ENCODE data around the gene FITM1. TPM values are rescaled to one million over a fixed set of nuclear protein-coding genes. Genes with fewer than 3 reads are reported as not detected.

Gene FITM1
- total RNA-seq, 2 experiments from 2014 or later: 1.5 to 1.7 TPM

GRCh38 chr14:24132061-24132685 lies 1.7 kb downstream of the FITM1 start:
- no peaks in the 10 kb centered on the region for H3K27me3 Mint-ChIP-seq
- peaks cover 34% of the 10 kb centered on the region for H3K4me1 ChIP-seq (ENCODE audit: insufficient read depth, low read length)
- H3K36me3 Mint-ChIP-seq (ENCODE audit: low read depth): peaks cover 15% of the 10 kb centered on the region
- ATAC-seq (ENCODE audit: poor library complexity): no peak
- peak overlapping the region; percentile 59 for H3K4me3 Mint-ChIP-seq
- peak in 11 of 14 experiments; percentile 12 to 70 (median 43) for DNase-seq
- no peaks in the 10 kb centered on the region for H3K9me3 ChIP-seq (ENCODE audit: control insufficient read depth in 1 of 2, insufficient read depth in 1 of 2, low read length in 2 of 2)
- H3K4me1 Mint-ChIP-seq (ENCODE audit: low read depth): peaks cover 41% of the 10 kb centered on the region
- H3K27ac Mint-ChIP-seq: peak overlapping the region; percentile 91
- peak overlapping the region; percentile 13 for H3K4me3 ChIP-seq (ENCODE audit: low read length)
- POLR2A ChIA-PET: interaction anchor here (0.9 to 11.7 kb wide), 8 partner anchors 9 to 63 kb away, joined by 3 to 296 read pairs (median 8); partner anchors contain the start of genes DCAF11, EMC9, IRF9 and NRL
- peak overlapping the region; percentile 47 to 75 for H3K27ac ChIP-seq (ENCODE audit: low read depth in 1 of 2, low read length in 2 of 2)
- no peaks in the 10 kb centered on the region for H3K9me3 Mint-ChIP-seq
- no peak for TF ChIP-seq CTCF (IDR thresholded peaks at IDR 0.05)
- peaks cover 2% of the 10 kb centered on the region for H3K36me3 ChIP-seq (ENCODE audit: insufficient read depth, low read length)
- CTCF ChIA-PET: interaction anchor here (1.5 to 1.6 kb wide), 2 partner anchors 29 to 111 kb away, joined by 3 to 5 read pairs; partner anchors contain the start of genes IRF9 and TINF2
- intact Hi-C loops (cut with DNase I, micrococcal nuclease): loop anchor here in 1 of 2 experiments (1.0 kb wide), 1 partner anchor 10 kb away; no protein-coding TSS in a partner anchor
- H3K27me3 ChIP-seq (ENCODE audit: control insufficient read depth in 1 of 2, insufficient read depth in 2 of 2, low read length in 2 of 2): no peaks in the 10 kb centered on the region

- peaks cover 16% of the 10 kb centered on the region for H3K36me3 Mint-ChIP-seq (ENCODE audit: low read depth)
- intact Hi-C loops (cut with DNase I, micrococcal nuclease): loop anchor here in 1 of 2 experiments (1.0 kb wide), 1 partner anchor 11 kb away; no protein-coding TSS in a partner anchor
- peaks cover 46% of the 10 kb centered on the region for H3K4me1 Mint-ChIP-seq (ENCODE audit: low read depth)
- Histone ChIP-seq H3K4me1 (ENCODE audit: insufficient read depth, low read length) (peaks cover 42% of the 10 kb centered on the region), H3K27ac (ENCODE audit: low read depth in 1 of 2, low read length in 2 of 2) (peak overlapping the region; percentile 47 to 75), H3K9me3 (ENCODE audit: control insufficient read depth in 1 of 2, insufficient read depth in 1 of 2, low read length in 2 of 2) (no peaks in the 10 kb centered on the region), H3K4me3 (ENCODE audit: low read length) (no peak overlapping the region), H3K27me3 (ENCODE audit: control insufficient read depth in 1 of 2, insufficient read depth in 2 of 2, low read length in 2 of 2) (no peaks in the 10 kb centered on the region), H3K36me3 (ENCODE audit: insufficient read depth, low read length) (peaks cover 10% of the 10 kb centered on the region)
- no peak for TF ChIP-seq CTCF (IDR thresholded peaks at IDR 0.05)
- CTCF ChIA-PET: interaction anchor here (1.5 to 1.6 kb wide), 2 partner anchors 28 to 110 kb away, joined by 3 to 5 read pairs; partner anchors contain the start of genes IRF9 and TINF2
- H3K9me3 Mint-ChIP-seq: no peaks in the 10 kb centered on the region
- H3K4me3 Mint-ChIP-seq: peak overlapping the region; percentile 59
- POLR2A ChIA-PET: interaction anchor here (0.7 to 11.7 kb wide), 7 partner anchors 8 to 1037 kb away, joined by 3 to 296 read pairs (median 13); partner anchors contain the start of genes DCAF11, EMC9, IRF9 and NRL
- H3K27ac Mint-ChIP-seq: peak overlapping the region; percentile 91
- ATAC-seq (ENCODE audit: poor library complexity) (no peak), DNase-seq (no peak)
- no peaks in the 10 kb centered on the region for H3K27me3 Mint-ChIP-seq
Observed at GRCh38 chr14:24132976-24133375, 2.5 kb downstream of the FITM1 start.

- DNase-seq: no peak
- Histone ChIP-seq H3K27ac (ENCODE audit: low read depth in 1 of 2, low read length in 2 of 2) (no peak overlapping the region), H3K4me3 (ENCODE audit: low read length) (no peak overlapping the region), H3K36me3 (ENCODE audit: insufficient read depth, low read length) (peaks cover 18% of the 10 kb centered on the region), H3K9me3 (ENCODE audit: control insufficient read depth in 1 of 2, insufficient read depth in 1 of 2, low read length in 2 of 2) (no peaks in the 10 kb centered on the region), H3K4me1 (ENCODE audit: insufficient read depth, low read length) (peaks cover 48% of the 10 kb centered on the region), H3K27me3 (ENCODE audit: control insufficient read depth in 1 of 2, insufficient read depth in 2 of 2, low read length in 2 of 2) (no peaks in the 10 kb centered on the region)
- ChIA-PET POLR2A (interaction anchor here (0.7 to 11.7 kb wide), 3 partner anchors 15 to 1038 kb away, joined by 3 to 296 read pairs (median 127); partner anchors contain the start of genes DCAF11, NRL, PSME2 and RNF31), CTCF (interaction anchor here (0.6 to 5.0 kb wide), 3 partner anchors 27 to 109 kb away, joined by 3 to 33 read pairs (median 3); partner anchors contain the start of genes IRF9 and TINF2)
- Mint-ChIP-seq H3K27me3 (no peaks in the 10 kb centered on the region), H3K9me3 (no peaks in the 10 kb centered on the region), H3K27ac (peak overlapping the region; percentile 91), H3K36me3 (ENCODE audit: low read depth) (peaks cover 23% of the 10 kb centered on the region), H3K4me3 (no peak overlapping the region), H3K4me1 (ENCODE audit: low read depth) (peaks cover 51% of the 10 kb centered on the region)
- TF ChIP-seq CTCF (IDR thresholded peaks at IDR 0.05): no peak
- no peak for ATAC-seq (ENCODE audit: poor library complexity)
- intact Hi-C loops (cut with DNase I, micrococcal nuclease): no loop called here
Observed at GRCh38 chr14:24133735-24134134, 3.3 kb downstream of the FITM1 start.
